ENCODE measurements around the gene FBXW10B.
"Not testable (repeated sequence)": the region's sequence is repeated elsewhere in the genome, so short reads cannot be mapped to it uniquely, and the experiment has no call there.

FBXW10B gene

GRCh38 chr17:15619331-15620058 is at the start of gene FBXW10B:
FBXW10B (minus strand) TSS chr17:15619704; CDS start chr17:15619512, 192 bp downstream.
- H3K4me3 ChIP-seq (ENCODE audit: control insufficient read depth, low read depth, low read length), result not testable (repeated sequence)
- DNase-seq (ENCODE audit: low read depth), result peak; percentile 4

DNA sequence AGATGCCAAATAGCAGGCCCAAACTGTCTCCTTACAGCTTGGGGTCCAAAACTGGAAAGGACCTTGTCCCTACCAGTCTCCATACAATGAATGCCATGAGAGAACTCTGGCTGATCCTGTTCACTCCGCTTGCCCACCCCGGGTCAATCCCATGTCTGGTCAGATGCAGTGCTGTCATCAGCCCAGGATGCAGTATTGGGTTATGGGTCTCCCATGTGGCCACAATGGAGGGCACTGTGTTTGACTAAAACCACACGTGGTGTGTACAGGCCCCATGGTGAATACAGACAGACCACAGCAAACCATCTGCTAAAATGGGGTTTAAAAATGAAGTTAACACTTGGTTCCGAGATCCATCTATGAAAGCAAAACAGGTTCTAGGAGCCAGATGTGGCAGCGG is 44.2 kb upstream of the FBXW10B start:
- no peak for DNase-seq (ENCODE audit: low read depth)
- TF ChIP-seq, protein P1, sequence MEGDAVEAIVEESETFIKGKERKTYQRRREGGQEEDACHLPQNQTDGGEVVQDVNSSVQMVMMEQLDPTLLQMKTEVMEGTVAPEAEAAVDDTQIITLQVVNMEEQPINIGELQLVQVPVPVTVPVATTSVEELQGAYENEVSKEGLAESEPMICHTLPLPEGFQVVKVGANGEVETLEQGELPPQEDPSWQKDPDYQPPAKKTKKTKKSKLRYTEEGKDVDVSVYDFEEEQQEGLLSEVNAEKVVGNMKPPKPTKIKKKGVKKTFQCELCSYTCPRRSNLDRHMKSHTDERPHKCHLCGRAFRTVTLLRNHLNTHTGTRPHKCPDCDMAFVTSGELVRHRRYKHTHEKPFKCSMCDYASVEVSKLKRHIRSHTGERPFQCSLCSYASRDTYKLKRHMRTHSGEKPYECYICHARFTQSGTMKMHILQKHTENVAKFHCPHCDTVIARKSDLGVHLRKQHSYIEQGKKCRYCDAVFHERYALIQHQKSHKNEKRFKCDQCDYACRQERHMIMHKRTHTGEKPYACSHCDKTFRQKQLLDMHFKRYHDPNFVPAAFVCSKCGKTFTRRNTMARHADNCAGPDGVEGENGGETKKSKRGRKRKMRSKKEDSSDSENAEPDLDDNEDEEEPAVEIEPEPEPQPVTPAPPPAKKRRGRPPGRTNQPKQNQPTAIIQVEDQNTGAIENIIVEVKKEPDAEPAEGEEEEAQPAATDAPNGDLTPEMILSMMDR (conservative IDR thresholded peaks at IDR 0.05; ENCODE audit: control insufficient read depth, insufficient read depth, low read depth, low read length), result no peak
- no peak overlapping the region for H3K4me3 ChIP-seq (ENCODE audit: control insufficient read depth, low read depth, low read length)

GRCh38 chr17:15663176-15663575 is 43.7 kb upstream of the FBXW10B start:
- TF ChIP-seq, protein P1 (conservative IDR thresholded peaks at IDR 0.05; ENCODE audit: control insufficient read depth, insufficient read depth, low read depth, low read length), result no peak
- H3K4me3 ChIP-seq (ENCODE audit: control insufficient read depth, low read depth, low read length), result no peak overlapping the region
- DNase-seq (ENCODE audit: low read depth), result no peak

GRCh38 chr17:15662681-15663080 is 43.2 kb upstream of the FBXW10B start:
- no peak for DNase-seq (ENCODE audit: low read depth)
- H3K4me3 ChIP-seq (ENCODE audit: control insufficient read depth, low read depth, low read length), result no peak overlapping the region
- TF ChIP-seq, protein P1 (conservative IDR thresholded peaks at IDR 0.05; ENCODE audit: control insufficient read depth, insufficient read depth, low read depth, low read length), result no peak

- H3K4me3 ChIP-seq (ENCODE audit: control insufficient read depth, low read depth, low read length), result no peak overlapping the region
- no peak for DNase-seq (ENCODE audit: low read depth)
- TF ChIP-seq, protein P1 (conservative IDR thresholded peaks at IDR 0.05; ENCODE audit: control insufficient read depth, insufficient read depth, low read depth, low read length), result no peak
These were observed 40.6 kb upstream of the FBXW10B start for GRCh38 chr17:15660077-15660476.

- no peak for DNase-seq (ENCODE audit: low read depth)
- TF ChIP-seq, protein P1 (conservative IDR thresholded peaks at IDR 0.05; ENCODE audit: control insufficient read depth, insufficient read depth, low read depth, low read length), result no peak
- H3K4me3 ChIP-seq (ENCODE audit: control insufficient read depth, low read depth, low read length), result no peak overlapping the region
These were observed 40.2 kb upstream of the FBXW10B start for GRCh38 chr17:15659663-15660062.

GRCh38 chr17:15659236-15659635 is 39.7 kb upstream of the FBXW10B start:
- H3K4me3 ChIP-seq (ENCODE audit: control insufficient read depth, low read depth, low read length), result no peak overlapping the region
- DNase-seq (ENCODE audit: low read depth), result no peak
- TF ChIP-seq, protein P1 (conservative IDR thresholded peaks at IDR 0.05; ENCODE audit: control insufficient read depth, insufficient read depth, low read depth, low read length), result no peak

Data from fibroblast of mammary gland (primary cell).